ENCODE results near the gene ANKS1B.

DNA sequence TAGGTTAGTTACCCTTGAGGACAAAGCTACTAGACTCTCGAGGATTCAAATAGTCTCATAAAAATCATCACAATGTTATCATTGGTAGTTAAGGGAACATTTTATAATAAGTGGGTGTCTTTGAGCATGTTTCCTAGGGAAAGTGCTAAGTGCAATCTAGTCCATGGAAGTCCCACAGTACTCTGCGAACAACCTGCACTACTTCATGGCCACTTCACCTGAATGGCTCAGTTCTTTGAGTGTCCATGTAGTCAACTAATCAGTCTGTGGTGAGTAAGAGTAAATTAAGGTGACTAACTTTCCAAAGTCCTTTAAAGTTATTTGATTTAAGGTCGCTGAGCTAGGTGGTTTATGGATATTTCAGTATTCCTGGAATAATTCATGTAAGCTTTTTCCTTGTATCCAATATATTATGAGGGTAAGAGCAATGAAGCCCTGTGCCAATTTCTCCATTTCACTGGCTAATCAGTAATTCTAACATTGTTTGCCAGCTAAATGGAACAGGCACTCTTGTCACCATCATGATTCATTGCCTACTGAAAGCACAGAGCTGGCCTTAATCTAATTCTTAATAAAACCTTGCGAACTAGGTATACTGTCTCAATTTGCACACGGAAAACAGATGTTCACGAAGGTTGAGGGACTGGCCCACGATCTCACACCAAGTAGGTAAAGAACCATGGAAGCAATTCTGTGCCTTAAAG lies 844.6 kb downstream of the ANKS1B start:
- no peak for TF ChIP-seq POLR2A (IDR thresholded peaks at IDR 0.05)
- TF ChIP-seq, protein P1, sequence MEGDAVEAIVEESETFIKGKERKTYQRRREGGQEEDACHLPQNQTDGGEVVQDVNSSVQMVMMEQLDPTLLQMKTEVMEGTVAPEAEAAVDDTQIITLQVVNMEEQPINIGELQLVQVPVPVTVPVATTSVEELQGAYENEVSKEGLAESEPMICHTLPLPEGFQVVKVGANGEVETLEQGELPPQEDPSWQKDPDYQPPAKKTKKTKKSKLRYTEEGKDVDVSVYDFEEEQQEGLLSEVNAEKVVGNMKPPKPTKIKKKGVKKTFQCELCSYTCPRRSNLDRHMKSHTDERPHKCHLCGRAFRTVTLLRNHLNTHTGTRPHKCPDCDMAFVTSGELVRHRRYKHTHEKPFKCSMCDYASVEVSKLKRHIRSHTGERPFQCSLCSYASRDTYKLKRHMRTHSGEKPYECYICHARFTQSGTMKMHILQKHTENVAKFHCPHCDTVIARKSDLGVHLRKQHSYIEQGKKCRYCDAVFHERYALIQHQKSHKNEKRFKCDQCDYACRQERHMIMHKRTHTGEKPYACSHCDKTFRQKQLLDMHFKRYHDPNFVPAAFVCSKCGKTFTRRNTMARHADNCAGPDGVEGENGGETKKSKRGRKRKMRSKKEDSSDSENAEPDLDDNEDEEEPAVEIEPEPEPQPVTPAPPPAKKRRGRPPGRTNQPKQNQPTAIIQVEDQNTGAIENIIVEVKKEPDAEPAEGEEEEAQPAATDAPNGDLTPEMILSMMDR (IDR thresholded peaks at IDR 0.05) = no peak
